Stomach (tissue), 9 donors: Measurements from ENCODE around the gene ANO1. TPM values are rescaled to one million over a fixed set of nuclear protein-coding genes. Genes with fewer than 3 reads are reported as not detected.

Source experiments
- DNase-seq, 2 donors: peaks; one replicate each; pipeline versions ENCODE4 v3.0.0 to v3.0.0-alpha.2; 2013 to 2019
- H3K27ac ChIP-seq, 5 donors: fragments of 200-600 bp in 4 of 5; sonication (generic) in 4 of 5; one replicate each; pipeline ENCODE4 v1.5.1; 2013 to 2019; ENCODE audit warnings: mild to moderate bottlenecking in 1 of 5, moderate library complexity in 1 of 5
- H3K27me3 ChIP-seq, 3 donors: fragments of 200-600 bp; sonication (generic); one replicate each; pipeline ENCODE4 v1.5.1; 2017 to 2019; ENCODE audit warnings: mixed run types in 1 of 3
- H3K36me3 ChIP-seq, 4 donors: fragments of 200-600 bp; sonication (generic); 1 replicate in 3 of 4; 2 replicates in 1 of 4; pipeline ENCODE4 v1.5.1; 2016 to 2019
- H3K4me1 ChIP-seq, 4 donors: fragments of 200-600 bp; sonication (generic); one replicate each; pipeline ENCODE4 v1.5.1; 2016 to 2019
- H3K4me3 ChIP-seq, 4 donors: fragments of 200-600 bp; sonication (generic) in 3 of 4; one replicate each; pipeline ENCODE4 v1.5.1; 2016 to 2019; ENCODE audit warnings: mild to moderate bottlenecking in 1 of 4
- H3K9me3 ChIP-seq, 4 donors: fragments of 200-600 bp; sonication (generic); one replicate each; pipeline ENCODE4 v1.5.1; 2016 to 2019
- EP300 ChIP-seq: sonication (generic); formaldehyde crosslinking; IDR thresholded peaks from one replicate; pipeline ENCODE4 v1.6.1; 2017; ENCODE audit warnings: antibody characterized with exemption
- POLR2A ChIP-seq, 4 donors: fragments of 450-650 bp; IDR thresholded peaks; one replicate each; pipeline ENCODE4 v1.6.1; 2016; ENCODE audit warnings: antibody characterized with exemption in 4 of 4, control low read depth in 2 of 4, mild to moderate bottlenecking in 1 of 4, moderate library complexity in 1 of 4
- POLR2AphosphoS5 ChIP-seq, 3 donors: sonication (generic); formaldehyde crosslinking; IDR thresholded peaks; one replicate each; pipeline ENCODE4 v1.6.1; 2016; ENCODE audit warnings: antibody characterized with exemption in 3 of 3
- WGBS, 5 donors: extraction: QIAGEN DNeasy Blood & Tissue Kit in 3 of 5; methylation state at CpG; one replicate each; pipeline versions ENCODE4 v1.1.5 to v1.1.7; 2013 to 2018; 5-methylcytosine and 5-hydroxymethylcytosine counted together
- intact Hi-C: fragments of 100-400 bp; cut with DNase I; formaldehyde crosslinking; loops from one replicate; pipeline ENCODE4 v1.15.1; 2023; ENCODE audit warnings: low total_unique reads
- polyA plus RNA-seq, 3 donors: library from polyadenylated mRNA; stranded (reverse); fragments of 200-250 nt; gene quantifications; one replicate each; pipeline ENCODE4 v1.2.3, GENCODE V29; 2013
- total RNA-seq, 5 donors: library from RNA; depleted of rRNA; stranded (reverse); fragments of >200 nt; gene quantifications; one replicate each; pipeline versions ENCODE4 v1.1.0 to v1.2.3, GENCODE V29; 2014 to 2016
- TF ChIP-seq, protein P1 (sequence below), 7 experiments: fragments of 450-650 bp in 4 of 7; fragments of 200-600 bp in 3 of 7; sonication (generic) in 3 of 7; IDR thresholded peaks; one replicate each; pipeline ENCODE4 v1.5.1; 2016 to 2019; ENCODE audit warnings: antibody characterized with exemption in 7 of 7, control low read depth in 2 of 7, mild to moderate bottlenecking in 1 of 7
- donor health status: healthy with polysubstance abuse.
- donor health status: Bipolar disorder and iron deficiency.
- donor health status: healthy.

ANO1 gene
- total and polyA plus RNA-seq, 8 donors: 1.8 to 69.6 (median 12.9) TPM

DNA sequence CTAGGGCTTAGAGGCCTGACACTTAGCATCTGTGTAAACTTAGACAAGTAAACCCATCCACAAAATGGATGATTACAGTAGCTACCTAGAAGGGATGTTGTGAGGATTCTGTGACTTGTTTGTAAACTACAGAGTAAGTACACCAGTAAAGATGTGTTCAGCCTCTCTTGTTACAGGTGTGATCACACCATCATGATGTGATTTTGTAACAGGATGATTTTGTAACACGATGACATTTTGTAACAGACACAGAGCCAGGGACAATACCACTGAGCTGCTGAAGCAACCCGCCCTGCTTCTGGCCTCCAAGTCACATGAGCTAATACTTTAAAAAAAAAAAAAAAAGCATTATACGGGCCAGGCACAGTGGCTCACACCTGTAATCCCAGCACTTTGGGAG, 142.0 kb downstream of the ANO1 start:
- H3K27ac ChIP-seq: no peak overlapping the region
- H3K4me1 ChIP-seq: no peaks in the 10 kb centered on the region
- H3K27me3 ChIP-seq: peaks cover 0 to 12% (median 0%) of the 10 kb centered on the region in 3 donors
- no peak overlapping the region for H3K4me3 ChIP-seq
- no peaks in the 10 kb centered on the region for H3K36me3 ChIP-seq
- no peak for TF ChIP-seq POLR2A (IDR thresholded peaks at IDR 0.05)
- TF ChIP-seq EP300: no peak
- TF ChIP-seq POLR2AphosphoS5 (IDR thresholded peaks at IDR 0.05): no peak
- TF ChIP-seq, protein P1, sequence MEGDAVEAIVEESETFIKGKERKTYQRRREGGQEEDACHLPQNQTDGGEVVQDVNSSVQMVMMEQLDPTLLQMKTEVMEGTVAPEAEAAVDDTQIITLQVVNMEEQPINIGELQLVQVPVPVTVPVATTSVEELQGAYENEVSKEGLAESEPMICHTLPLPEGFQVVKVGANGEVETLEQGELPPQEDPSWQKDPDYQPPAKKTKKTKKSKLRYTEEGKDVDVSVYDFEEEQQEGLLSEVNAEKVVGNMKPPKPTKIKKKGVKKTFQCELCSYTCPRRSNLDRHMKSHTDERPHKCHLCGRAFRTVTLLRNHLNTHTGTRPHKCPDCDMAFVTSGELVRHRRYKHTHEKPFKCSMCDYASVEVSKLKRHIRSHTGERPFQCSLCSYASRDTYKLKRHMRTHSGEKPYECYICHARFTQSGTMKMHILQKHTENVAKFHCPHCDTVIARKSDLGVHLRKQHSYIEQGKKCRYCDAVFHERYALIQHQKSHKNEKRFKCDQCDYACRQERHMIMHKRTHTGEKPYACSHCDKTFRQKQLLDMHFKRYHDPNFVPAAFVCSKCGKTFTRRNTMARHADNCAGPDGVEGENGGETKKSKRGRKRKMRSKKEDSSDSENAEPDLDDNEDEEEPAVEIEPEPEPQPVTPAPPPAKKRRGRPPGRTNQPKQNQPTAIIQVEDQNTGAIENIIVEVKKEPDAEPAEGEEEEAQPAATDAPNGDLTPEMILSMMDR (IDR thresholded peaks at IDR 0.05): no peak
- 63 to 81% (median 77%) methylated on average over 3 of the region's 3 CpGs for whole genome bisulfite sequencing, 5 donors
- intact Hi-C loops: no loop called here
- DNase-seq: no peak
- no peaks in the 10 kb centered on the region for H3K9me3 ChIP-seq

DNA sequence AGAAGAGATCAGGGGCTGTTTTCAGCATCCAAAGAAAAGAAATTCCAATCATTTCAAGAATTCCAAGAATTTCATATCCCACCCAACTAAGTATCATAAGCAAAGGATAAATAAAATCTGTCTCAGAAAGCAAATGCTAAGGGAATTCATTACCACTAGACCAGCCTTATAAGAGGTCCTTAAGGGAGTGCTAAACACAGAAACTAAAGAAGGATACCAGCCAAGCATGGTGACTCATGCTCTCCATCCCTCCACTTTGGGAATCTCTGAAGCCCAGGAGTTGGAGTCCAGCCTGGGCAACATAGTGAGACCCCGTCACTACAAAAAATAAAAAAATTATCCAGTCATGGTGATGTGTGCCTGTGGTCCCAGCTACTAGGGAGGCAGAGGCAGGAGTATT, 142.8 kb downstream of the ANO1 start:
- Histone ChIP-seq H3K27me3 (peaks cover 0 to 12% (median 0%) of the 10 kb centered on the region in 3 donors), H3K4me1 (no peaks in the 10 kb centered on the region), H3K4me3 (no peak overlapping the region), H3K36me3 (no peaks in the 10 kb centered on the region), H3K27ac (no peak overlapping the region), H3K9me3 (no peaks in the 10 kb centered on the region)
- no peak for DNase-seq
- 71 to 98% (median 93%) methylated on average over 1 of the region's 1 CpG for WGBS, 5 donors
- intact Hi-C loops: no loop called here
- no peak for TF ChIP-seq POLR2A (IDR thresholded peaks at IDR 0.05)
- TF ChIP-seq POLR2AphosphoS5 (IDR thresholded peaks at IDR 0.05): no peak
- TF ChIP-seq, protein P1 (IDR thresholded peaks at IDR 0.05): no peak
- no peak for TF ChIP-seq EP300

DNA sequence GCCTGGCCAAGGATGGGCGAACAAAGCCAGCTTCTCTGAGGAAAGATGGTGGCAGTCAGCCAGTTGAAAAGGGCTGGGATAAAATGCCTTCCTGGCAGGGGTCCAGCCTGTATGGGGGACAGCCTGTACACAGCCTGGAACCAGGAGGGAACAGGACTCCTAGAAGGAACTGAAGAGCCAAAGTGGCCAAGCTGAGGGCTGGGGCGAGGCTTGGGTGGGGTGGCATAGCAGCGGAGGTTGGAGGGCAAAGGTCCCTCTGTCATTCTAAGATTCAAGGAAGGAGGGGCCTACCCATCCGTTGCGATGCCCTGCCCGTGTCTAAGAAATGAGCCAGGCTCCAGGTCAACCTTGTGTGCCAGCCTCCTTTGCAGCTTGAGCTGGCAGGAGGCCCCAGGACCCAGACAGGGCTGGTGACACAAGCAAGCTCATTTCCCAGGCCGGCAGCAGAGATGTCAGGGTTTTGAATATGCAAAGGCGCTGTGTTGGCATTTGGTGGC, 147.6 kb downstream of the ANO1 start:
- Histone ChIP-seq H3K36me3 (no peaks in the 10 kb centered on the region), H3K27me3 (no peaks in the 10 kb centered on the region), H3K4me3 (no peak overlapping the region), H3K9me3 (no peaks in the 10 kb centered on the region), H3K4me1 (no peaks in the 10 kb centered on the region), H3K27ac (no peak overlapping the region)
- peak; percentile 33 to 77 for DNase-seq
- WGBS, 5 donors: 36 to 56% (median 43%) methylated on average over 8 of the region's 8 CpGs
- TF ChIP-seq POLR2AphosphoS5 (IDR thresholded peaks at IDR 0.05) (peak in 1 of 3 donors; percentile 12), POLR2A (IDR thresholded peaks at IDR 0.05) (no peak)
- TF ChIP-seq, protein P1 (IDR thresholded peaks at IDR 0.05): no peak
- intact Hi-C loops: no loop called here

DNA sequence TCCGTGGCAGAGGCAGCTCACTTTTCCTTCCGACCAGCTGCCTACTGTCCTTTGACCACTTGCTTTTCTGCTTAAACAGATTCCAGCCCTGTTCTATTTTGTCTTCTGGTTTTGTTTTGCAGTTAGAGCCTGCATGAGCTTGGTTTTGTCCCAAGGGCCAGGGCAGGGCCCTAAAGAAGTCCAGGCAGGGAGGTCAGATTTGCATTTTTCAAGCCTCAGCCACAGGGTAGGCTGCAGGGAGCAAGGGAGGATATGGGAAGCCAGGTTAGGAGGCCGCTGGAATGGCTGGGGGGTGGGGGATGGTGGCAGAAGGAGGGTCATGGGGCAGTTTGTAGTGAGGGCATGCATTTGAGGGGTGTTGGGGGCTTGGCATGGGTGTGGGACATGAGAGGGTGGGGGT, 148.1 kb downstream of the ANO1 start:
- Histone ChIP-seq H3K9me3 (no peaks in the 10 kb centered on the region), H3K27me3 (no peaks in the 10 kb centered on the region), H3K4me3 (no peak overlapping the region), H3K36me3 (no peaks in the 10 kb centered on the region), H3K27ac (no peak overlapping the region), H3K4me1 (no peaks in the 10 kb centered on the region)
- intact Hi-C loops: no loop called here
- WGBS, 5 donors: 68 to 93% (median 81%) methylated on average over 3 of the region's 3 CpGs
- DNase-seq: no peak
- TF ChIP-seq, protein P1 (IDR thresholded peaks at IDR 0.05): no peak
- no peak for TF ChIP-seq POLR2A (IDR thresholded peaks at IDR 0.05)
- no peak for TF ChIP-seq POLR2AphosphoS5 (IDR thresholded peaks at IDR 0.05)
- TF ChIP-seq EP300: no peak
